Measurements from ENCODE around the gene NME1.

Gene NME1

GRCh38 chr17:51132964-51133319, 20.4 kb upstream of the NME1 start:
- DNase-seq (ENCODE audit: low read depth), result no peak
- TF ChIP-seq CTCF (conservative IDR thresholded peaks at IDR 0.05; ENCODE audit: low read depth, low read length), result no peak
- H3K4me3 ChIP-seq (ENCODE audit: low read length), result no peak overlapping the region

GRCh38 chr17:51133365-51133764, 20.0 kb upstream of the NME1 start:
- no peak overlapping the region for H3K4me3 ChIP-seq (ENCODE audit: low read length)
- no peak for TF ChIP-seq CTCF (conservative IDR thresholded peaks at IDR 0.05; ENCODE audit: low read depth, low read length)
- no peak for DNase-seq (ENCODE audit: low read depth)

- H3K4me3 ChIP-seq (ENCODE audit: low read length), result no peak overlapping the region
- TF ChIP-seq CTCF (conservative IDR thresholded peaks at IDR 0.05; ENCODE audit: low read depth, low read length), result no peak
- no peak for DNase-seq (ENCODE audit: low read depth)
Measured at GRCh38 chr17:51135956-51136355, 17.4 kb upstream of the NME1 start.

GRCh38 chr17:51142597-51142996, 10.8 kb upstream of the NME1 start:
- no peak for DNase-seq (ENCODE audit: low read depth)
- no peak for TF ChIP-seq CTCF (conservative IDR thresholded peaks at IDR 0.05; ENCODE audit: low read depth, low read length)

GRCh38 chr17:51144266-51145022, 8.9 kb upstream of the NME1 start:
- DNase-seq (ENCODE audit: low read depth), result no peak
- H3K4me3 ChIP-seq (ENCODE audit: low read length), result no peak overlapping the region
- no peak for TF ChIP-seq CTCF (conservative IDR thresholded peaks at IDR 0.05; ENCODE audit: low read depth, low read length)

More at GRCh38 chr17:51142597-51142996, 10.8 kb upstream of the NME1 start:
- H3K4me3 ChIP-seq (ENCODE audit: low read length), result no peak overlapping the region

- no peak for TF ChIP-seq CTCF (conservative IDR thresholded peaks at IDR 0.05; ENCODE audit: low read depth, low read length)
- peak; percentile 52 for DNase-seq (ENCODE audit: low read depth)
- H3K4me3 ChIP-seq (ENCODE audit: low read length), result no peak overlapping the region
Measured at GRCh38 chr17:51147650-51148049, 5.7 kb upstream of the NME1 start.

GRCh38 chr17:51149163-51149562, 4.2 kb upstream of the NME1 start:
- no peak overlapping the region for H3K4me3 ChIP-seq (ENCODE audit: low read length)
- no peak for TF ChIP-seq CTCF (conservative IDR thresholded peaks at IDR 0.05; ENCODE audit: low read depth, low read length)
- DNase-seq (ENCODE audit: low read depth), result no peak
